ENCODE data around the gene SERPINB13. TPM values are rescaled to one million over a fixed set of nuclear protein-coding genes. Genes with fewer than 3 reads are reported as not detected.

SERPINB13 gene
- total and polyA plus RNA-seq, 2 donors (not counting 1 experiment from before 2014, with no cell fraction given): not detected

DNA sequence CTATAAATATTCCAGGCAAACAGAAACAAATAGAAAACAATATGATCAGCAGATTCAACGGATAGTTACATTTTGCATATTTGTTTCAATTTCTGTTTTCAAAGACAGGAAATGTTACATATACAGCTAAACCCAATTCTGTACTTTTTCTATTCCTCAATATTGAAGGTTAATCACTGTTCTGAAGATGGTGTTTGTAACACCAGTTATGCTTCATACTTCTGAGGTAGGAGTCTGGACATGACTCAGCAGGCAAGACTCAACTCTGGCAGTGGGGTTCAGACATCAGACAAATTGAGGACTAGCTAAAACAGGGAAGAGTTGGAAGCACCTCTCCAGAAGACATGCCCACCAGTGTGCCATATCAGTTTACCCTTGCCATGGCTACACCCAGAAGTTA, 16.6 kb downstream of the SERPINB13 start:
- CTCF ChIA-PET: no interaction called here
- Histone ChIP-seq H3K9ac (ENCODE audit: low read length) (no peak overlapping the region), H3K4me2 (replicated peaks; ENCODE audit: low read depth, low read length, poor library complexity, severe bottlenecking) (no peak overlapping the region)

DNA sequence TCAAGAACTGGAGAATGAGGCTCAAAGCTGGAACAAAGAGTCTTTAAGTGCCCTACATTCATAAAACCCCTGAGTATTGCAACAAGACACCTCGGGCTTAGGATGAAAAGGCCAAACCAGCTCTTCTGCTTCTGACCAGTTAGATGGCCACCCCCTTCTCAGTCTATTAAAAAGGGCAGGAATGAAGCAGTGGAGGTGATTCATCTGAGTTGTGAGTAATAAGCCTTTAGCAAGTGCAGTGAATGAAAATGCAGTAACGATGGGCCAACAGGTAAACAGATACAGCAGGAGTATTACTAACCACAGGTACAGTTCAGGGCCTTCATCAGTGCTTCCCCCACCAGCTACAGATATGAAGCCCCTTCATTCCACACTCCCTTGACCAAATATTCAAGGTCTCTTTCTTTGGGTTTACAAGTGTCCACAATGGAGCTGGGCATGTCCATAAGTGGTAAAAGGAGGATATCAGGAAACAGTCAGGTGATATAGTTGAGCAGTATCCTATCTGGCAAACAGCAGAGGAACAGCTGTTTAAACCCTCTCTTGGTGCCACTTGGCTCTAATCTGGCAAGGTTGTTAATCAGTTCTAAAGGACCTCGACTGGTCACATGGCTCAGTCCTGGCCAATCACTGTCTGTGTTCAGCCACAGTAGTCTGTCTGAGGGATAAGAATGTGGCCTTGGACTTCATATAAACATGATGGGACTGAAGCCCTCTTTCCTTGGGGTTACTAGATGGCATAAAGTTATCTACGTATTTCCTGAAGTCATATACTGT, 17.8 kb downstream of the SERPINB13 start:
- CTCF ChIA-PET: no interaction called here
- H3K4me3 ChIP-seq (ENCODE audit: control extremely low read depth in 1 of 5, extremely low read depth in 1 of 5, insufficient read depth in 1 of 5, low read depth in 2 of 5, low read length in 4 of 5): no peak overlapping the region
- WGBS (ENCODE audit: insufficient coverage): 90% methylated on average over 2 of the region's 4 CpGs
- Mint-ChIP-seq H3K4me1 (no peaks in the 10 kb centered on the region), H3K27ac (no peak overlapping the region), H3K9me3 (ENCODE audit: insufficient read depth) (peaks cover 1% of the 10 kb centered on the region), H3K4me3 (no peak overlapping the region), H3K27me3 (no peaks in the 10 kb centered on the region)
- intact Hi-C loops (cut with micrococcal nuclease): no loop called here
- H3K79me2 ChIP-seq (ENCODE audit: control insufficient read depth, insufficient read depth, low read length): no peaks in the 10 kb centered on the region
- TF ChIP-seq, protein P1, sequence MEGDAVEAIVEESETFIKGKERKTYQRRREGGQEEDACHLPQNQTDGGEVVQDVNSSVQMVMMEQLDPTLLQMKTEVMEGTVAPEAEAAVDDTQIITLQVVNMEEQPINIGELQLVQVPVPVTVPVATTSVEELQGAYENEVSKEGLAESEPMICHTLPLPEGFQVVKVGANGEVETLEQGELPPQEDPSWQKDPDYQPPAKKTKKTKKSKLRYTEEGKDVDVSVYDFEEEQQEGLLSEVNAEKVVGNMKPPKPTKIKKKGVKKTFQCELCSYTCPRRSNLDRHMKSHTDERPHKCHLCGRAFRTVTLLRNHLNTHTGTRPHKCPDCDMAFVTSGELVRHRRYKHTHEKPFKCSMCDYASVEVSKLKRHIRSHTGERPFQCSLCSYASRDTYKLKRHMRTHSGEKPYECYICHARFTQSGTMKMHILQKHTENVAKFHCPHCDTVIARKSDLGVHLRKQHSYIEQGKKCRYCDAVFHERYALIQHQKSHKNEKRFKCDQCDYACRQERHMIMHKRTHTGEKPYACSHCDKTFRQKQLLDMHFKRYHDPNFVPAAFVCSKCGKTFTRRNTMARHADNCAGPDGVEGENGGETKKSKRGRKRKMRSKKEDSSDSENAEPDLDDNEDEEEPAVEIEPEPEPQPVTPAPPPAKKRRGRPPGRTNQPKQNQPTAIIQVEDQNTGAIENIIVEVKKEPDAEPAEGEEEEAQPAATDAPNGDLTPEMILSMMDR (IDR thresholded peaks at IDR 0.05): no peak
- no peak for TF ChIP-seq EZH2 (IDR thresholded peaks at IDR 0.05; ENCODE audit: borderline replicate concordance, insufficient read depth, low read depth, low read length, poor library complexity, severe bottlenecking)
- no peaks in the 10 kb centered on the region for H3K36me3 ChIP-seq (replicated peaks in 1 of 2; ENCODE audit: control extremely low read depth in 1 of 2, control insufficient read depth in 1 of 2, extremely low read depth in 1 of 2, insufficient read depth in 2 of 2, low read length in 1 of 2)
- H3K4me2 ChIP-seq (replicated peaks; ENCODE audit: low read depth, low read length, poor library complexity, severe bottlenecking): no peak overlapping the region
- no peak overlapping the region for H3K9ac ChIP-seq (ENCODE audit: low read length)
- no peaks in the 10 kb centered on the region for H4K20me1 ChIP-seq (ENCODE audit: control insufficient read depth, insufficient read depth, low read length, poor library complexity, severe bottlenecking)
- no peaks in the 10 kb centered on the region for H3K9me3 ChIP-seq (ENCODE audit: control extremely low read depth in 1 of 3, control insufficient read depth in 2 of 3, insufficient read depth in 1 of 3, low read length in 2 of 3)
- no peak for DNase-seq
- POLR2A ChIA-PET: no interaction called here
- no peaks in the 10 kb centered on the region for H3K4me1 ChIP-seq (ENCODE audit: control insufficient read depth in 2 of 2, insufficient read depth in 2 of 2, low read length in 2 of 2)
- no peak for ATAC-seq (ENCODE audit: low read depth)
- no peak overlapping the region for H2AFZ ChIP-seq (ENCODE audit: insufficient read depth, low read depth, low read length, poor library complexity, severe bottlenecking)
- H3K27me3 ChIP-seq (replicated peaks in 1 of 4; ENCODE audit: control extremely low read depth in 1 of 4, control insufficient read depth in 3 of 4, insufficient read depth in 4 of 4, low read length in 3 of 4): peaks cover 0 to 5% (median 2%) of the 10 kb centered on the region in 4 experiments
- H3K27ac ChIP-seq (ENCODE audit: low read length in 2 of 2): no peak overlapping the region

More for the DNA sequence above, 16.6 kb downstream of the SERPINB13 start:
- DNase-seq (no peak), ATAC-seq (ENCODE audit: low read depth) (no peak)
- WGBS (ENCODE audit: insufficient coverage): no CpG with 5 or more reads among the region's 1 CpG
- Histone ChIP-seq H3K27me3 (replicated peaks in 1 of 4; ENCODE audit: control extremely low read depth in 1 of 4, control insufficient read depth in 3 of 4, insufficient read depth in 4 of 4, low read length in 3 of 4) (peaks cover 0 to 5% (median 2%) of the 10 kb centered on the region in 4 experiments), H3K27ac (ENCODE audit: low read length in 2 of 2) (no peak overlapping the region), H3K79me2 (ENCODE audit: control insufficient read depth, insufficient read depth, low read length) (no peaks in the 10 kb centered on the region), H3K9me3 (ENCODE audit: control extremely low read depth in 1 of 3, control insufficient read depth in 2 of 3, insufficient read depth in 1 of 3, low read length in 2 of 3) (no peaks in the 10 kb centered on the region), H3K36me3 (replicated peaks in 1 of 2; ENCODE audit: control extremely low read depth in 1 of 2, control insufficient read depth in 1 of 2, extremely low read depth in 1 of 2, insufficient read depth in 2 of 2, low read length in 1 of 2) (no peaks in the 10 kb centered on the region), H3K4me3 (ENCODE audit: control extremely low read depth in 1 of 5, extremely low read depth in 1 of 5, insufficient read depth in 1 of 5, low read depth in 2 of 5, low read length in 4 of 5) (no peak overlapping the region), H4K20me1 (ENCODE audit: control insufficient read depth, insufficient read depth, low read length, poor library complexity, severe bottlenecking) (no peaks in the 10 kb centered on the region), H2AFZ (ENCODE audit: insufficient read depth, low read depth, low read length, poor library complexity, severe bottlenecking) (no peak overlapping the region), H3K4me1 (ENCODE audit: control insufficient read depth in 2 of 2, insufficient read depth in 2 of 2, low read length in 2 of 2) (no peaks in the 10 kb centered on the region)
- Mint-ChIP-seq H3K27me3 (no peaks in the 10 kb centered on the region), H3K9me3 (ENCODE audit: insufficient read depth) (peaks cover 1% of the 10 kb centered on the region), H3K4me3 (no peak overlapping the region), H3K4me1 (no peaks in the 10 kb centered on the region), H3K27ac (no peak overlapping the region)
- POLR2A ChIA-PET: no interaction called here
- no peak for TF ChIP-seq EZH2 (IDR thresholded peaks at IDR 0.05; ENCODE audit: borderline replicate concordance, insufficient read depth, low read depth, low read length, poor library complexity, severe bottlenecking)
- TF ChIP-seq, protein P1 (IDR thresholded peaks at IDR 0.05): no peak
- intact Hi-C loops (cut with micrococcal nuclease): no loop called here
